ENCODE results near the gene LIPC.

- TF ChIP-seq EZH2 (IDR thresholded peaks at IDR 0.05; ENCODE audit: low read length) (no peak), CTCF (optimal IDR thresholded peaks at IDR 0.05 in 1 of 3, IDR thresholded peaks at IDR 0.05 in 1 of 3, conservative IDR thresholded peaks at IDR 0.05 in 1 of 3; ENCODE audit: extremely low read depth in 1 of 3, insufficient read depth in 2 of 3, low read length in 3 of 3) (no peak)
These were observed 16.5 kb downstream of the LIPC start for GRCh38 chr15:58448331-58448730.
